Stimulated activated CD4-positive, alpha-beta T cell treated with anti-CD3 and anti-CD28 coated beads, Interleukin-1b, Interleukin-23, amount 100 ng/mL, for 1 hour (primary cell): ENCODE data around the gene CHRNA3.

Experiments used
- DNase-seq, 2 donors: peaks; one replicate each; pipeline ENCODE4 v3.0.0-alpha.2; 2020; ENCODE audit warnings: low read depth in 2 of 2

CHRNA3 gene

DNA sequence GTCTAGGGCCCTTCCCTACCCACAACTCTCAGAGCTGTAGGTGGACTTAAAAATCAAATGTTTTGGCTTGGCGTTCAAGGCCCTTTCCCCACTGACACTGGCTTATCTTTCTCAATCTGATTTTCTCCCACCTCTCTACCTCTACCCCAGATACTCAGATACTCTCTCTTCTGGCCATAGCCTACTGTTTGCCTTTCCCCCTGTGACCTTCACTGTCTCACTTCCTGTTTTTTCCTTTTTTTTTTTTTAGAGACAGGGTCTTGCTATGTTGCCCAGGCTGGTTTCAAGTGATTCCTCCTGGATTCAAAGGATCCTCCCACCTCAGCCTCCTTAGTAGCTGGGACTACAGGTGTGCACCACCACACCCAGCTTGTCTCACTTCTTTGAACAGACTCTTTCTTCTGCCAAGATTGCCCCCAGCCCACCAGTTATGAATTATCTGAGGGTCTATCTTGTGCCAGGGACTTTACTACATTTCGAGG, 15.6 kb upstream of the CHRNA3 start:
- DNase-seq: no peak

DNA sequence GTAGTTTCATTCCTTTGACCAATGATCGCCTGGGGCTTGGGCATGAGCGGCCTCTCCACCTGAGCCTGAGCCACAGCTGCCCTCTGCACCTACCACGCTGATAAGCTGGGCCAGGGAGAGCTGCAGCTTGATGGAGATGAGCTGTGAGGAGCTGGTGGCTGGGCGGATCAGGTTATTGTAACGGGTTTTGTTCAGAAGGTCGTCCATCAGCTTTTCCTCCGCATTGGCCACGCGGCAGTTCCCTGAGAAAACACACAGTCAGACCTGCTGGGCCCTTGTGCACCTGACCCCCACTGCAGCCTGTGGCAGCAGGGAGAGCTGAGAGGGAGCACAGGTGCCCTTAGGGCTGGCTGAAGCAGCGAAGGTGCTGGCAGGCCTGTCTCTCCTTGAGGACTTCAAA, 14.6 kb upstream of the CHRNA3 start:
- no peak for DNase-seq

DNA sequence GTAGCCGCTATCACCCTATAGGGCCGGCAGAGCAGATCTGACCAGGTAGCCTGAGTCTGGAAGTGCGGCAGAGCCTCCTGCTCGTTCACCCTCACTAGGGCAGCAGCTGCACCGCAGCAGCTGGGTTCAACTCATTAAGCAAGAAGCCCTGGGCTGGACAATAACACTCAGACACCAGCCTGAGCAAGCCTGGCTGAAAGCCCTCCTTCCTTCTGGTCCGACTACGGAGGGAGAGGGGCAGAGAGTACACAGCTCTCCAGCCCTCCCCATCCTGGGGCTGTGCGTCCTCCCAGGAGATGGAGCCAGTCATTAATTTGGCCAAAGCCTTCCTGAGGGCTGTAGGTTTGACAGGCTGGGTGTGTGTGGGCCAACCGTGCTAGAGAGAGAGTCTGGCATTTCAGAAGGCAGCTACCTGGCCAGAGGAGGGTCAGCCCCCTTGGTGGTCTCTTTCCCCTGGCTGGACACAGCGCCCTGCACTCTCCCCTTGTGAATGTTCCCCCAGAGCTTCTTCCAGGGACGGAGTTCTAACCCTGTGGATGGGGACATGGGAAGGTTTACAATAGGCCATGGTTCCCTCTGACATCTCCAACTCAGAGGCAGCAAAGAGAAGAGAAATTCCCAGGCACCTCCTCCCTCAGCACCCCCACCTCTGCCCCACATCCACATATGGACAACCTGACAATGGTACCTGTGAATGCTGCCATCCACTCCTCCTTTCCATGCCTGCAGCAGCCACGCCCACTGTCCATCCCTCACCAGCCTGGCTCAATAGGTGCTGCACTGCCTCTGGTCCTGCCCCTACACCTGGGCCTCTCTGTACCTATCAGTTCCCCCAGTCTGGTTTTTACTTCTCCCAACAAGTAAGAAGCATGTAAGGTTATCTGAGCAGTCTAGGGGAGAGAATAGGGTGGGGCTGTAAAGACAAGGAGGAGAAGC, 13.7 kb upstream of the CHRNA3 start:
- no peak for DNase-seq

GRCh38 chr15:78633348-78633747, 12.6 kb upstream of the CHRNA3 start:
- DNase-seq: no peak

DNA sequence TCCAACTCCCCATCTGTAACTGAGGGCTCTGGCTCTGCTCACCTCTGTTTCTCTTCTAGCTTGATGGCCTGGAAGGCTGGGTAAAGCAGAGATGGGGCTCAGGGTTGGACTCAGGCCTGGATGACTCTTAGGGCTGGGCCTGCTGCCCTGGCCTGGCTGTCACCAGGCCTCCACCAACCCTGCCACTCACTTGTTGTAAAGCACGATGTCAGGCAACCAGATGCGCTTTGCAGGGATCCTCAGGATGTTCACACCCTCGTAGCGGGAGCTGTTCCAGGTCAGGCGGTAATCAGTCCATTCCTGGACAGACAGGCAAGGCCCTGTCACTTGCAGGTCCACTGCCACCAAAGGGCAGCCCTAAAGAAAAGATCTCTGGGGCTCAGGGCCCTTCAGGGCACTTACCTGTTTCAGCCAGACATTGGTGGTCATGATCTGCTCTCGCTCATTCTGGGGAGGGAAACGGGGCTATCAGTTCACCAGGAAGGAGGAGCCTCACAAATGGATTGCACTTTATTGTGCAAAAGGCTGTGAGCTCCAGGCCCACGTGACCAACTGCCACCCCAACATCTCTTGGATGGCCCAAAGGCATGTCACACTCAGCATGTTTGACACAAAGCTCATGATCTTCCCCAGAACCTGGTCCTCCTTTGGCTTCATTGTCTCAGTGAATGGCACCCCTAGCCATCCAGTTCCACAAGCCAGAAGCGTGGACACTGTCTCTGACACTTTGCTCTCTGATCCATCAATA, 10.3 kb upstream of the CHRNA3 start:
- no peak for DNase-seq

- DNase-seq: no peak
Measured at GRCh38 chr15:78629716-78630065, 8.9 kb upstream of the CHRNA3 start.

GRCh38 chr15:78629031-78629715, 8.4 kb upstream of the CHRNA3 start:
- DNase-seq: no peak

- DNase-seq: no peak
Measured at GRCh38 chr15:78628227-78628626, 7.4 kb upstream of the CHRNA3 start.

- no peak for DNase-seq
Measured at GRCh38 chr15:78627348-78627747, 6.6 kb upstream of the CHRNA3 start.

DNA sequence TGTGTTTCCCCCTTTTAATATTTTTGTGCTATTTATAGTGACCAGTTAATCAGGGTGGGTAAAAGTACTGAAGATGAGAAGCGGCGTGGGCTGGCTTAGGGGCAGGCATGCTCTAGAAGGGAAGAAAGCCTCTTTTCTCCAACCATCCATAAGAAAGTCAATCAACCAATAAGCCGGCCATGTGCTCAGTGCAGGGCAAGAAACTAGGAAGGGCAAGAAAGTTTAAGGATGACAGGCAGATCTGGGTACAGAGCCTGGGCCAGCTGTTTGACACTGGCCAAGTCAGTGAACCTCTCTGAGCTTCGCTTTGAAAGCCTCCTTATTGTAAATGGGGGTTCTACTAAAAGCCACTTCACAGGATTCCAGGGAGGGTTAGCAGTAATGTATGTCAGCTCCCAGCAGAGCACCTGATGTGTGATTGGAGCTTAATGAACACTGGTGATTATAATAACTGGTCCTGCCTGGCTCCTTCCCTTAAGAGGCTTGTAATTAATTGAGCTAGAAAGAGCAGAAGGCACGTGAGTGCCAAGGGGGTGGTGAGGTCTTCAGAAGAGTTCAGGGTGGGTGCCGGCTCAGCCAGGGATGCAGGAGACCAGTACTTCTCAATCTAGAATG, 5.7 kb upstream of the CHRNA3 start:
- DNase-seq: no peak

- DNase-seq: no peak
Measured at GRCh38 chr15:78625606-78626280, 4.9 kb upstream of the CHRNA3 start.

DNA sequence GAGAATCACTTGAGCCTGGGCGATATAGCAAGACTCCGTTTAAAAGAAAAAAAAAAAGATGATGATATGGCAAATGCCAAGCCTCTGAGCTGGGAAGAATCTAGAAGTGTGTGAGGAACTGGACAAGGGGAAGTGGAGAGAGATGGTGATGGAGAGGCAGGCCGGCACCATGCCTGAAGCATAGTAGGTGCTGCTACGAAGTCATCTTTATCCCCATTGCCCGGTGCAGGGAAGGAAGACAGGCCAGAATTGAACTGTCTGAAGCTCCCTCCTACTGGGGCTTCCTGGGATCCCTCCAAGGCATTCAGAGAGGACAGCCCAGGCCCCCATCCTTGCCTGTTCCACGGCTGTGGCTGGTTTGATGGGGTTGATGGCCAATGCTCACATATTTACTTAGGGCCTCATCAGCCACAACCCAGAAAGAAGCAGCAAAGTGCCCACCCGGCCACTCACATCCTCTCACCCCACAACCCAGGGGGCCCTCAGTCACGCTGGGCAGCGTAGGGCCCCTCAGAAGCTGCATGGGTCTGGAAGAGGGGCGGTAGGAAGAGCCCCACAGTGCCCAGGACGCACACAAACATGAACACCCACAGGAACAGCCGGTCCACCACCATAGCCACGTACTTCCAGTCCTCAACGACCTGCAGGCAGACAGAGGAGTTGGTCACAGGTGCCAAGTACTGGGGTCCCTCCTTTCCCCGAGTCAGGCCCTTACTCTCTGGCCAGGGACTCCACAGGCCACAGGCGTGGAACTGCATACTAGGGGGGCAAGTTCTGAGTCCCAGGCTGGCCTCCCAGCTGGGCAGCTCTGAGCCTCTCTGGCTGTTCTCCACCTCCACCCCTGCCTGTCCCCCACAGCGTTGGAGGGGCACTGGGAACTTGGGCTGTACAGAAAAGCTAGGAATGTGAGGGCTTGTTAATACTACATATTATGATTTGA, 4.1 kb upstream of the CHRNA3 start:
- no peak for DNase-seq

DNA sequence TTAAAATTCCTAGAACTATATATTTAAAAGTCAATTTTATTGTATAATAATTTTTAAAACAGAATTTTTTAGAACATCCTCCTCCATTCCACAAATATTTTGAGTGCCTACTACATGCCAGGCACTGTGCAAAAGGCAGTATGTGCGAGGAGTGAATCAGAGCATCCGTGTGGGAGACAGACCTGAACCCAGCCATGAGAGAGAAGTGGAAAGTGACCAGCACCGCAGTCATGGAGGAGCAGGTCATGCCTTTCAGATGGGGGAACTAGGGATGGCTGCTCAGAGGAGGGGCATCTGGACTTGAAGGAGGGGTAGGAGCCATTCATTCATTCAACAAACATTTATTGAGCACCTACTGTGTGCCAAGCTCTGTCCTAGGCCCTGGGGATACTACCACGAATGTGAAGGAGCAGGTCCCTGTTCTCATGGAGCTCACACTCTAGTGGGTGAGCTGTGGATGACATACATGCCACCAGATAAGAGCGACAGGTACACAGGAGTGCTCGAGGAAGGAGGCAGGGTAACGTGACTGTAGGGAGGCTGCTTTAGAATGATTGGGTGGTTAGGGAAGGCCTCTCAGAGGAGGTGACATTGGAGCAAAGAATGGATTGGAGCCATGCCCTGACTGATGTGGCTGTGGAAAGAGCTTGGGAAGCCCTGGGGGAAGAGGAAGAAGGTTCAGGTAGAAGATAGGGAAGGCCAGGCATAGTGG, 3.1 kb upstream of the CHRNA3 start:
- no peak for DNase-seq

GRCh38 chr15:78621810-78622402, 1.1 kb upstream of the CHRNA3 start:
- DNase-seq: no peak

- no peak for DNase-seq
Measured at GRCh38 chr15:78620021-78620526, 722 bp downstream of the CHRNA3 start.

- DNase-seq: no peak
Measured at GRCh38 chr15:78619022-78619950, 1.5 kb downstream of the CHRNA3 start.

DNA sequence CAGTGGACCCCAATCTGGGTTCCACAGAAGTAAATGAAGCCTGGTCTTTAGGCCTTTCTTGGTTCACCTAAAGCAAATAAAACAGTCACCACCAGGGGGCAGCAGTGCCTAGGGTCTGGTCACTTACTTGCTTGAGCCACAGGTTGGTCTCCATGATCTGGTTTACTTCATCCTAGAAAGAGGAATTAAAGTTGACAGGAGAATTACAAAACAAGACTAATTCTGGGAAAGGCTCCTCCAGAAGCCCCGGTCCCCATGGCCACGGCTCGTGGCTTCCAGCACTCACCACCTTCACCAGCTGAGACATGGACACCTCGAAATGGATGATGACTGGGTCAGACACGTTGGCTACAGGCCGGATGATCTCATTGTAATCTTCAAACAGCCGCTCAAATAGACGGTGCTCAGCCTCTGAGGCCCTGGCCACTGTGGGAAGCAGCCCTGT, 2.3 kb downstream of the CHRNA3 start:
- peak; percentile 61 to 74 for DNase-seq

- DNase-seq: no peak
Measured at GRCh38 chr15:78618064-78618463, 2.7 kb downstream of the CHRNA3 start.
